Measurements from ENCODE around the gene SCAPER.
"Not testable (repeated sequence)": the region's sequence is repeated elsewhere in the genome, so short reads cannot be mapped to it uniquely, and the experiment has no call there.

Gene SCAPER

GRCh38 chr15:76846782-76847181 lies 58.4 kb downstream of the SCAPER start:
- ATAC-seq: no peak

GRCh38 chr15:76844096-76844495 lies 61.0 kb downstream of the SCAPER start:
- no peak for ATAC-seq

- ATAC-seq: no peak
Measured at GRCh38 chr15:76843269-76843668, 61.9 kb downstream of the SCAPER start.

- ATAC-seq: no peak
Measured at GRCh38 chr15:76840830-76841460, 64.2 kb downstream of the SCAPER start.

DNA sequence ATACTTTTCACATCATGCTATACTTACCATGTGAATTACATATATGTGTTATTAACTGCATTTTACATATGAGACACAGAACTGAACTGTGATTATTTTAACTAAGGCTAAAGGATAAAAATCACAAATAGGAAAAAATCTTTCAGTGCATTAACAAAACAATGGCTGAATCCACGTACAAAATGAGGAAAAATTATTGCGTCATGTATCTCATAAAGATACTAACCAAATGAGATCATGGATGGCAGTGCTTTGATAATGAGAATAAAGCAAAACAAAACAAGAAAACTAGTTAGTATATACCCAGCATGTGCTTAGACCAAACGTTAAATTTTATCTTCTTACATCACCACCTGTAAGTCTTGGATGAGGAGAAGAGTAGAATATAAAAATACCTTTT lies 66.0 kb downstream of the SCAPER start:
- no peak for ATAC-seq

- peak in 1 of 2 donors; percentile 62 for ATAC-seq
Measured at GRCh38 chr15:76837474-76837873, 67.7 kb downstream of the SCAPER start.

- ATAC-seq: no peak
Measured at GRCh38 chr15:76829939-76830338, 75.2 kb downstream of the SCAPER start.

DNA sequence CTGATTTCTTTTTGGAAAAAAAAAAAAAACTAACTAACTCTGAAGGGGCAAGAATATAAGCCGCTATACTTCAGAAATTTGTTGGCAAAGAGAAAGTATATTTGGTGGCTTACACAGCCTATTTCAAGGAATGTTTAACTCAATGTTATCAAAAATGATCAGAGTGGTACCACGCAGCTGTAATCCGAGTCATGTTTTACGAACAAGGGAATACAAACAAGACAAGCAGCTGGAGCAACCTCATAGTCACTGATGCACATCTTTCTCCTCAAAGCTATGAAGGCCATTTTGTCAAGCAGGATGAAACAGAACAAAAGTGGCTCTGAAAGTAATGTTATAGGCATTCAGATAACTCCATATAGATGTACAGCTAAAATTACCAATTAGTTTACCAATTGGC lies 81.2 kb downstream of the SCAPER start:
- no peak for ATAC-seq

DNA sequence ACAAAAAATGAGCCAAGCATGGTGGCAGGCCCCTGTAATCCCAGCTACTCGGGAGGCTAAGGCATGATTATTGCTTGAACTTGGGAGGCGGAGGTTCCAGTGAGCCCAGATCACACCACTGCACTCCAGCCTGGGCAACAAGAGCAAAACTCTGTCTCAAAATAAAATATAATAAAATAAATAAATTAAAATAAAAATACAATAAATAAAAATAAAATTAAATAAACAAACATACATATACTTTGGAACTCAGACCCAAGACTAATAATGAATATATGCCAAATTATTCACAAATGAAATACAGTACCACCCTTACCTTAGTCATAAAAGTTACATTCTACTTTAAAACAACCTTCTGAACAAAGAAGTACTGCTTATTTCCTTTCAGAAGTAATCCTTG lies 81.8 kb downstream of the SCAPER start:
- no peak for ATAC-seq

DNA sequence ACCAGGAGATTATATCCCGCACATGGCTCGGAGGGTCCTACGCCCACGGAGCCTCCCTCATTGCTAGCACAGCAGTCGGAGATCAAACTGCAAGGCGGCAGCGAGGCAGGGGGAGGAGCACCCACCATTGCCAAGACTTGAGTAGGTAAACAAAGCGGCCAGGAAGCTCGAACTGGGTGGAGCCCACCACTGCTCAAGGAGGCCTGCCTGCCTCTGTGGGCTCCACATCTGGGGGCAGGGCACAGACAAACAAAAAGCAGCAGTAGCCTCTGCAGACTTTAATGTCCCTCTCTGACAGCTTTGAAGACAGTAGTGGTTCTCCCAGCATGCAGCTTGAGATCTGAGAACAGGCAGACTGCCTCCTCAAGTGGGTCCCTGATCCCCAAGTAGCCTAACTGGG lies 86.2 kb downstream of the SCAPER start:
- not testable (repeated sequence) for ATAC-seq

GRCh38 chr15:76815421-76815820 lies 89.7 kb downstream of the SCAPER start:
- ATAC-seq: no peak

- ATAC-seq: no peak
Measured at GRCh38 chr15:76812381-76812780, 92.8 kb downstream of the SCAPER start.

GRCh38 chr15:76809412-76810103 lies 95.6 kb downstream of the SCAPER start:
- no peak for ATAC-seq

DNA sequence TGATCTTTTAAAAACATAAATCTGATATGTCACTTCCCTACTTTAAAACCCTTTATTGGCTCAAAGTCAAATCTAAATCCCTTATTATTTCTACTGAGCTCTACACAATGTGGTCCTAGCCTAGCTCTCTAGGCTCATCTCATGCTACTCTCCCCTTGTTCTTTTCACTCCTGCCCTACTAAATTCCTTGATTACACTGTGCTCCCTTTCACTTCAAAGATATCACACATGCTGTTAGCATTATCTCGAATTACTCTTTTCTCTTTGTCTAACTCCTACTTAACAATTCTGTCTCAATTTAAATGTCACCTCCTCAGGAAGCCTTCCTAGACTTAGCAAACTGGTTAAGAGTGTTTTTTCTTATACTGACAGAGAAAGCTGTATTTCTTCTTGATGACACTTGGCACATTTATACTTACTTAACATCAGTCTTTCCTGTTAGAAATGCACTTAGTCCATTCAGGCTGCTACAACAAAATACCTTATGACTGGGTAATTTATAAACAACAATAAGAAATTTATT lies 102.0 kb downstream of the SCAPER start:
- ATAC-seq: no peak

- no peak for ATAC-seq
Measured at GRCh38 chr15:76802411-76802810, 102.7 kb downstream of the SCAPER start.

GRCh38 chr15:76799760-76800159 lies 105.4 kb downstream of the SCAPER start:
- no peak for ATAC-seq

- no peak for ATAC-seq
Measured at GRCh38 chr15:76795217-76795616, 109.9 kb downstream of the SCAPER start.

DNA sequence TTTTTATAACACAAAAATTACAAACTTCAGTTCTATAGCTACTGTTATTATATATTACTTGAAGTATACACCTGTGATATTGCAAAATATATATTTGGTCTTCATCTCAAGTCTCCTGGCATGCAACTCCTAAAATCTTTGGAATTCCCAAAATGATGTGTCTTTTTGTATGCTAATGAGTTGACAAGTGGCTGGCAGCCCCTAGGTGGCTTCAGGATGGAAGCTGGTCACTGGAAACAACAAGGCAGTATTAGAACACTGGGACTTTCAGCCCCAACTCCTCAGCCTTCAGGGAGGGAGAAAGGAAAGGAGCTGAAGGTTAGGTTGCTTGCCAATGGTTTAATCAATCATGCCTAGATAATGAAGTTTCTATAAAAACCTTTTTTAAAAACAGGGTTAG lies 112.0 kb downstream of the SCAPER start:
- no peak for ATAC-seq

- ATAC-seq: no peak
Measured at GRCh38 chr15:76791511-76791910, 113.6 kb downstream of the SCAPER start.

DNA sequence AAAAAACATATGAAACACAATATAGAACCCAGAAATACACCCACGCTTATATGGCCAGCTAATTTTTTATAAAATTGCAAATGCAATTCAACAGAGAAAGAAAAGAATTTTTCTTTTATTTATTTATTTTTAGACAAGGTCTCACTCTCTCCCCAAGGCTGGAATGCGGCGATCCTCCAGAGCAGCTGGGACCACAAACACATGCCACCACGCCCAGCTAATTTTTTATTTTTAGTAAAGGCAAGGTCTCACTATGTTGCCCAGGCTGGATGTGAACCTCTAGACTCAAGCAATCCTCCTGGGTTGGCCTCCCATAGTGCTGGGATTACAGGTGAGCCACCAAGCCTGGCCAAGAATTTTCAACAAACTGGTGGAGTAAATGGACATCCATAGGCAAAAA lies 117.9 kb downstream of the SCAPER start:
- ATAC-seq: no peak

GRCh38 chr15:76776969-76777368 lies 128.2 kb downstream of the SCAPER start:
- ATAC-seq: no peak

DNA sequence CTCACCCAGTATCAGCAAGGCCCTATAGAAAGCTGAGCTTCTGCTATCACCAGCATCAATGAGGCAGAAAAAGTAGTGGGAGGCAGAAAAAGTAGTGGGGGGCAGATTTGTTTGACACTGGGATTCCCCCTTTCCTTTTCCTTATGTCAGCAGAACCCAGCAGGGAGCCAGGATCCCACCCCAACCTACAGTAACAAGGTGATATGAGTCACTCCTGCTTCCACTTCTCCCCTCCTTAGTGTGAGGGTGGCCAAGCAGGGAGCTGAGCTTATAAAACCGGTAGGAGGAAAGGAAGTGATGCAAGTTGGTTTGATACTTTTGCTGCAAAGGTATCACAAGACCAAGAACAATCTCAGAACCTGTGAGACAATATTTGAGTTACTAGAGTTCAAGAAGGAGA lies 128.7 kb downstream of the SCAPER start:
- no peak for ATAC-seq

DNA sequence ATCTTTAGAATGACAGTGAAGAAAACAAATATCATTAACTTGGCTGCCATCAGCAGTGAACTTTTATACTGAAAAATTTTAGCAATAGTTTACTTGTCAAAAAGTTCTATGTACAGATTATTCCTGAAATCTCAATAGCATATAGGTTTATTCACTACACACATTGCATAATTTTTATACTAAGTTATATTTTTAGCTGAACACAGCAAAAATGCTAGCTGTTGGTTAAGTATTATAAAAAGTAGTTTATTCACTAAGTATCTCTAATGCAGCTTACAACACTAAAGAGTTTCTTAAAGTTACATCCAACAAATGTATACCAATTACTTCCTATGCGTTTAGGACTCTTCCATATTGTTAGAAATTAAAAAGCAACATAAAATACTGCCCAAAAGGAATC lies 131.9 kb downstream of the SCAPER start:
- no peak for ATAC-seq

DNA sequence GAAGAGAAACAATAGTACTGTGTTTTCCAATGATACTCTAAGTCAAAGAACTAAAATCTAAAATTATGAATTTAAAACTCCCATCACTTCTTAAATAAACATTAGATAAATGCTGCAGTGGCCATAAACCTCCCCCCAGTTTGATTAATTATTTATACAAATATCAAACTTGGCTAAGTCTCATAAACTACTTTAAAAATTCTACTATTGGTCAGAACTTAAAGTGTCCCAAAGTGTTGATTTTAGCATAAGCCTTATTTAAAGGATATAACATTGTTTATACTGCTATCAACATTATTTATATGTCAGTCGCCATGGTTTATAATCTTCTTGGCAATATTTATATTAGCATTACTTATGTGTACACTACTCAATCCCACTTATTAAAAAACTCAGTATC lies 132.4 kb downstream of the SCAPER start:
- no peak for ATAC-seq

DNA sequence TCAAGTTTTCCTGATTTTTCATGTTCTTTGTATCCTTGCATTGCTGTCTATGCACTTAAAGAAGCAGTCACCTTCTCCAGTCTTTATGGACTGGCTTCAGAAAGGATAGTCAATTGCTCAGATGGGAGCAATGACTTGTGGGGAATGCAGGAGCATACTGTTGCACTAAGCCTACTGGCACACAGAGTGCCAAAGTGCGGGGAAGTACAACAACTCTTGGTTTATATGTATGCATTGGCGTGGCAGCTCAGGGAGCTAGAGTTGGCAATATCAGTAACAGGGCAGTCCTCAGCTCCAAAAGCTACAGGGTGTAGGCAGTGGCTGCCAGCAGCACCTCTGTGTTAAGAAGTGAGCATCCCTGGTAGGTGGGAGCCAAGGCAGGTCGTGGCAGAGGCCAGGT lies 141.1 kb downstream of the SCAPER start:
- ATAC-seq: no peak

Measured in activated CD4-positive, CD25-positive, alpha-beta regulatory T cell treated with anti-CD3 and anti-CD28 coated beads, Interleukin-2, amount 50 U/mL, for 24 hours (primary cell).